ENCODE results near the gene PDE9A.

DNA sequence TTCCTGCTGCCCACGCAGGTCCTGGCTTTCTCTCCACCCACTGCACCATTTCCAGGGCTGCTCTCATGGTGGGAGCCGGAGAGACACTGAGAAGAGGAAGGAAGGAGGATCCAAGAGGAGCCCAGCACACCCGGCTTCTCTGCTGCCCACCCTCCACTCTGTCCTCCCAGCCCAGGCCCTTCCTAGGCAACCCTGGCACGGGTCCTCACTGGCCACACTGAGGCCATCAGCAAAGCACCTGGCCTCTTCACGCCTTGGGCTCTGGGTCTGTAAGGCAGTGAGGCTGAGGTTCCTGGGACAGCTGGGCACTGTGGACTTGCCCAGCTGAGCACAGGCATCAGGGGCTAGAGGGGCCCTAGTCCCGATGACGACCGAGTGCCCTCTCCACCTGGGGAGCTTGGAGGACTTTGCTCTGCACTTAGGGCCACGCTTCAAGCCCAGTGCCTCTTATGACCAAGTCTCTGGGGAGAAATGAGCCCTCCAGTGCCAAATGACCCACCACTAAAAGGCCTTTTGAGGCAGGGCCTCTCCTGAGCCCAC, 43.1 kb downstream of the PDE9A start:
- TF ChIP-seq, protein P1, sequence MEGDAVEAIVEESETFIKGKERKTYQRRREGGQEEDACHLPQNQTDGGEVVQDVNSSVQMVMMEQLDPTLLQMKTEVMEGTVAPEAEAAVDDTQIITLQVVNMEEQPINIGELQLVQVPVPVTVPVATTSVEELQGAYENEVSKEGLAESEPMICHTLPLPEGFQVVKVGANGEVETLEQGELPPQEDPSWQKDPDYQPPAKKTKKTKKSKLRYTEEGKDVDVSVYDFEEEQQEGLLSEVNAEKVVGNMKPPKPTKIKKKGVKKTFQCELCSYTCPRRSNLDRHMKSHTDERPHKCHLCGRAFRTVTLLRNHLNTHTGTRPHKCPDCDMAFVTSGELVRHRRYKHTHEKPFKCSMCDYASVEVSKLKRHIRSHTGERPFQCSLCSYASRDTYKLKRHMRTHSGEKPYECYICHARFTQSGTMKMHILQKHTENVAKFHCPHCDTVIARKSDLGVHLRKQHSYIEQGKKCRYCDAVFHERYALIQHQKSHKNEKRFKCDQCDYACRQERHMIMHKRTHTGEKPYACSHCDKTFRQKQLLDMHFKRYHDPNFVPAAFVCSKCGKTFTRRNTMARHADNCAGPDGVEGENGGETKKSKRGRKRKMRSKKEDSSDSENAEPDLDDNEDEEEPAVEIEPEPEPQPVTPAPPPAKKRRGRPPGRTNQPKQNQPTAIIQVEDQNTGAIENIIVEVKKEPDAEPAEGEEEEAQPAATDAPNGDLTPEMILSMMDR (IDR thresholded peaks at IDR 0.05): no peak
- TF ChIP-seq POLR2A (IDR thresholded peaks at IDR 0.05): no peak

All from testis (tissue), 2 donors.